Subcutaneous abdominal adipose tissue (tissue), 5 donors: ENCODE data around the gene SCAP.

Experiments used
- H3K27ac ChIP-seq: one replicate; pipeline ENCODE4 v1.7.0; 2013; ENCODE audit warnings: low read depth, mild to moderate bottlenecking, inconsistent platforms, low read length, moderate library complexity
- H3K27me3 ChIP-seq, 5 donors: one replicate each; pipeline ENCODE4 v1.7.0; 2013; ENCODE audit warnings: low read length in 5 of 5, inconsistent platforms in 1 of 5; ENCODE audit not compliant: control insufficient read depth in 5 of 5, insufficient read depth in 4 of 5
- H3K36me3 ChIP-seq, 5 donors: one replicate each; pipeline ENCODE4 v1.7.0; 2013; ENCODE audit warnings: low read length in 5 of 5; ENCODE audit not compliant: control insufficient read depth in 5 of 5, insufficient read depth in 5 of 5
- H3K4me1 ChIP-seq, 5 donors: one replicate each; pipeline ENCODE4 v1.7.0; 2013; ENCODE audit warnings: low read length in 5 of 5, mild to moderate bottlenecking in 3 of 5, moderate library complexity in 1 of 5; ENCODE audit not compliant: control insufficient read depth in 5 of 5, insufficient read depth in 5 of 5
- H3K4me3 ChIP-seq, 5 donors: one replicate each; pipeline ENCODE4 v1.7.0; 2013; ENCODE audit warnings: low read length in 5 of 5, low read depth in 1 of 5
- H3K9ac ChIP-seq, 5 donors: one replicate each; pipeline ENCODE4 v1.7.0; 2013; ENCODE audit warnings: low read length in 5 of 5, mild to moderate bottlenecking in 4 of 5, moderate library complexity in 3 of 5
- H3K9me3 ChIP-seq, 5 donors: one replicate each; pipeline ENCODE4 v1.7.0; 2013; ENCODE audit warnings: low read length in 5 of 5; ENCODE audit not compliant: control insufficient read depth in 5 of 5
- donor health status: healthy.
- donor health status: healthy.
- donor health status: healthy.
- donor health status: healthy.
- donor health status: healthy.

Gene SCAP

GRCh38 chr3:47427866-47428265 is 47.9 kb downstream of the SCAP start:
- no peak overlapping the region for H3K9ac ChIP-seq
- no peak overlapping the region for H3K27ac ChIP-seq

DNA sequence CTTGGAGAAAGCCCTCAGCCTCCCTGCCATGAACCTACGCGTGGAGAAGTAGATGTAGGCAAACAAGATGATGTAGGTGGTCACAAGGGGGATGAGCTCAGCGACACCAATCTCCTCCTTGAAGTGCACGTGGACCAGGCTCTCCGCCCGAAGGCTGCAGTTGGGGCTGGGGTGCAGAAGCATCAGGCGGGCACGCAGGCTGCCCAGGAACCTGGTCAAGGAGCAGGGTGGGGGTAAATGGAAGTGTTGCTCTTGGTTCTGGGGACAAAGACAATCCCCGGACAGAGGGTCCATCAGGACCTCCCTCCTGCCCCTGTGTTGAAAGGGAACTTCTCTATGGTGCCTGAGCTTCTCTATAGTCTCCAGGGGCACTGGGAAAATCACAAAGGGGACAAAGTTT is 49.8 kb downstream of the SCAP start:
- Histone ChIP-seq H3K36me3 (peaks cover 0 to 74% (median 60%) of the 10 kb centered on the region in 5 donors), H3K9ac (no peak overlapping the region), H3K27ac (no peak overlapping the region)

More at GRCh38 chr3:47427866-47428265, 47.9 kb downstream of the SCAP start:
- Histone ChIP-seq H3K4me1 (peaks cover 0 to 3% (median 0%) of the 10 kb centered on the region in 5 donors), H3K27me3 (no peaks in the 10 kb centered on the region), H3K36me3 (peaks cover 7 to 78% (median 60%) of the 10 kb centered on the region in 5 donors), H3K9me3 (no peaks in the 10 kb centered on the region), H3K4me3 (no peak overlapping the region)

GRCh38 chr3:47425383-47425778 is 50.4 kb downstream of the SCAP start:
- Histone ChIP-seq H3K27ac (no peak overlapping the region), H3K4me3 (no peak overlapping the region), H3K9me3 (no peaks in the 10 kb centered on the region), H3K36me3 (peaks cover 0 to 72% (median 55%) of the 10 kb centered on the region in 5 donors), H3K27me3 (no peaks in the 10 kb centered on the region), H3K9ac (no peak overlapping the region), H3K4me1 (peaks cover 4 to 16% (median 14%) of the 10 kb centered on the region in 5 donors)

More for the DNA sequence above, 49.8 kb downstream of the SCAP start:
- Histone ChIP-seq H3K9me3 (no peaks in the 10 kb centered on the region), H3K27me3 (no peaks in the 10 kb centered on the region), H3K4me3 (no peak overlapping the region), H3K4me1 (peaks cover 4 to 14% (median 14%) of the 10 kb centered on the region in 5 donors)

DNA sequence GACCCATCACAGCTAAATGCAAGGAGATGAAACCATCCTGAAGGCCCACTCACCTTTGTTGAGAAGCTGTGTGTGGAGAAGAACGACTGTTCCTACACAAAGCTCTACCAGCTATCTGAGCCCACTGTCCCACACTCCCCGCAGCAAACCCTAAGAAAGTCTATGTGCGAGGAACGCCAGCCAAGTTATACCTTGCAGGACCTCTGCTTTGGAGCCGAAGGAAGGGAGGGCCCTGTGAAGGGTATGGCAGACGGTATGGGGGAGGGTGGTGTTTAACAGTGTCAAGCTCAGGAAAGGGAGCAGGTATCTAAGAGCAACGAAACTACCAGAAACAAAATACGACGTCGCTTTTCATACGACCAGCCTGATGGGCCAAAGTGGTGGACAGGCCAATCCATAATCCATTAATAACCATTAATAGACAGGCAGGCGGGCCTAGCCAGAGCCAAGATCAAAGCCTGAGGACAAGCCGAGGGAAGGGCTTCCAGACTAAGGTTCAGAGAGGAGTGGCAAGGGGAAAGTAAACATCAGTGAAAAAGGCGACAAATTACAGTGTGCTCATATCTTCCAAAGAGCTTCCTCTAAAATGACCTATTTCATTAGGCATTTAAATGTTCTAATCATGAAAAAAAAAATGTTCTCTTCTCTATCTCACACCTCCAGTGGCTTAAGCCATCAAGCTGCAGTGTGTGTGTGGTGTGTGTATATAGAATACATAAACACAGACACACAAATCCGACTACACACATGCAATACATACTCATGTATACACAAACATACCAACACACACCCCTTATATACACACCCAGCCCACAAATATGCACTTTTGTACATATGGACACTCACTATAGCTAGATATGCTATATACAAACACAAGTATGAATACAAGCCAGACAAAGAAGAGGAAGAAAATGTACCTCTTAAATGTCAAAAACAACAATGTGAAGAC is 51.0 kb downstream of the SCAP start:
- peaks cover 4 to 16% (median 14%) of the 10 kb centered on the region in 5 donors for H3K4me1 ChIP-seq
- H3K9ac ChIP-seq: no peak overlapping the region
- no peaks in the 10 kb centered on the region for H3K9me3 ChIP-seq
- no peak overlapping the region for H3K4me3 ChIP-seq
- H3K27me3 ChIP-seq: no peaks in the 10 kb centered on the region
- H3K36me3 ChIP-seq: peaks cover 0 to 72% (median 60%) of the 10 kb centered on the region in 5 donors
- no peak overlapping the region for H3K27ac ChIP-seq

GRCh38 chr3:47423548-47424145 is 52.1 kb downstream of the SCAP start:
- Histone ChIP-seq H3K9ac (no peak overlapping the region), H3K27ac (no peak overlapping the region), H3K27me3 (no peaks in the 10 kb centered on the region), H3K9me3 (no peaks in the 10 kb centered on the region), H3K4me3 (no peak overlapping the region), H3K4me1 (peaks cover 4 to 16% (median 14%) of the 10 kb centered on the region in 5 donors), H3K36me3 (peaks cover 0 to 82% (median 70%) of the 10 kb centered on the region in 5 donors)

DNA sequence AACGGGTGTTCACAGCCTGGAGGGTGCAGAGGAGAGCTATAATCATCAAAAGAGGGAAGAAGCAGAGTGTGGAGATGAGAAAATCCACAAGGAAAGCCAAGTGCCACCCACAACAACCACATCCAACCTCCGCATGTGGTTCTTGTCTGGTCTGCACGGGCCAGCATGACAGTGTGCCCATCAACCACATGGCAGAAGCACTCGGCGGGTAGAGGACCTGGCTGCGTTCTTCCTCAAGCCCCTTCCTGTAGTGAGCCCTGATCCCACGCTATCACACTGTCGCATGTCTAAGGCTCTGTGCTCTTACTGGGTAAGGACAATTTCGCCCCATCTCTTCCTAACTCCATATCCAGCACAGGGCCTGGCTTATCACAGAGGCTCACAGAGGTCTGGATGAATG is 53.0 kb downstream of the SCAP start:
- Histone ChIP-seq H3K27ac (no peak overlapping the region), H3K36me3 (peaks cover 0 to 80% (median 67%) of the 10 kb centered on the region in 5 donors), H3K27me3 (no peaks in the 10 kb centered on the region), H3K9me3 (no peaks in the 10 kb centered on the region), H3K4me3 (no peak overlapping the region), H3K4me1 (peaks cover 4 to 16% (median 14%) of the 10 kb centered on the region in 5 donors), H3K9ac (no peak overlapping the region)

- no peaks in the 10 kb centered on the region for H3K27me3 ChIP-seq
- peak overlapping the region in 3 of 5 donors; percentile 6 to 74 (median 44) for H3K9ac ChIP-seq
- H3K27ac ChIP-seq: no peak overlapping the region
- H3K4me1 ChIP-seq: peaks cover 4 to 16% (median 11%) of the 10 kb centered on the region in 5 donors
- H3K9me3 ChIP-seq: no peaks in the 10 kb centered on the region
- H3K4me3 ChIP-seq: peak overlapping the region in 3 of 5 donors; percentile 6 to 29 (median 9)
- H3K36me3 ChIP-seq: peaks cover 0 to 78% (median 61%) of the 10 kb centered on the region in 5 donors
Observed at GRCh38 chr3:47421741-47422649, 53.7 kb downstream of the SCAP start.

GRCh38 chr3:47420511-47421484 is 54.9 kb downstream of the SCAP start:
- Histone ChIP-seq H3K4me3 (peak overlapping the region in 4 of 5 donors; percentile 6 to 29 (median 12)), H3K27ac (no peak overlapping the region), H3K4me1 (peaks cover 4 to 16% (median 11%) of the 10 kb centered on the region in 5 donors), H3K9me3 (no peaks in the 10 kb centered on the region), H3K27me3 (no peaks in the 10 kb centered on the region), H3K9ac (peak overlapping the region in 3 of 5 donors; percentile 6 to 74 (median 44)), H3K36me3 (peaks cover 0 to 79% (median 62%) of the 10 kb centered on the region in 5 donors)
